Measurements from ENCODE around the gene MORC4. TPM values are rescaled to one million over a fixed set of nuclear protein-coding genes. Genes with fewer than 3 reads are reported as not detected.

Gene MORC4
- polyA plus RNA-seq, 4 donors = 18.6 to 22.1 (median 21.7) TPM

- no peak for DNase-seq (ENCODE audit: low read depth in 4 of 4, low spot score in 3 of 4)
Measured at GRCh38 chrX:106954041-106954440, 46.0 kb downstream of the MORC4 start.

GRCh38 chrX:106952988-106953387 lies 47.0 kb downstream of the MORC4 start:
- DNase-seq (ENCODE audit: low read depth in 4 of 4, low spot score in 3 of 4) = no peak

GRCh38 chrX:106952538-106952937 lies 47.5 kb downstream of the MORC4 start:
- DNase-seq (ENCODE audit: low read depth in 4 of 4, low spot score in 3 of 4) = no peak

GRCh38 chrX:106952089-106952488 lies 47.9 kb downstream of the MORC4 start:
- no peak for DNase-seq (ENCODE audit: low read depth in 4 of 4, low spot score in 3 of 4)

- DNase-seq (ENCODE audit: low read depth in 4 of 4, low spot score in 3 of 4) = no peak
Measured at GRCh38 chrX:106951230-106951629, 48.8 kb downstream of the MORC4 start.

- no peak for DNase-seq (ENCODE audit: low read depth in 4 of 4, low spot score in 3 of 4)
Measured at GRCh38 chrX:106950381-106950780, 49.6 kb downstream of the MORC4 start.

- no peak for DNase-seq (ENCODE audit: low read depth in 4 of 4, low spot score in 3 of 4)
Measured at GRCh38 chrX:106949366-106949765, 50.6 kb downstream of the MORC4 start.

- DNase-seq (ENCODE audit: low read depth in 4 of 4, low spot score in 3 of 4) = no peak
Measured at GRCh38 chrX:106948641-106949040, 51.4 kb downstream of the MORC4 start.

- DNase-seq (ENCODE audit: low read depth in 4 of 4, low spot score in 3 of 4) = no peak
Measured at GRCh38 chrX:106946464-106946863, 53.5 kb downstream of the MORC4 start.

- DNase-seq (ENCODE audit: low read depth in 4 of 4, low spot score in 3 of 4) = no peak
Measured at GRCh38 chrX:106940068-106940467, 59.9 kb downstream of the MORC4 start.

GRCh38 chrX:106939566-106939965 lies 60.4 kb downstream of the MORC4 start:
- DNase-seq (ENCODE audit: low read depth in 4 of 4, low spot score in 3 of 4) = no peak

- DNase-seq (ENCODE audit: low read depth in 4 of 4, low spot score in 3 of 4) = no peak
Measured at GRCh38 chrX:106936246-106936645, 63.8 kb downstream of the MORC4 start.

- no peak for DNase-seq (ENCODE audit: low read depth in 4 of 4, low spot score in 3 of 4)
Measured at GRCh38 chrX:106935175-106935574, 64.8 kb downstream of the MORC4 start.

- DNase-seq (ENCODE audit: low read depth in 4 of 4, low spot score in 3 of 4) = no peak
Measured at GRCh38 chrX:106933538-106933961, 66.5 kb downstream of the MORC4 start.

GRCh38 chrX:106932960-106933537 lies 67.0 kb downstream of the MORC4 start:
- no peak for DNase-seq (ENCODE audit: low read depth in 4 of 4, low spot score in 3 of 4)

- DNase-seq (ENCODE audit: low read depth in 4 of 4, low spot score in 3 of 4) = no peak
Measured at GRCh38 chrX:106932492-106932923, 67.5 kb downstream of the MORC4 start.

GRCh38 chrX:106931831-106932491 lies 68.1 kb downstream of the MORC4 start:
- no peak for DNase-seq (ENCODE audit: low read depth in 4 of 4, low spot score in 3 of 4)

- no peak for DNase-seq (ENCODE audit: low read depth in 4 of 4, low spot score in 3 of 4)
Measured at GRCh38 chrX:106928227-106928626, 71.8 kb downstream of the MORC4 start.

GRCh38 chrX:106927700-106928099 lies 72.3 kb downstream of the MORC4 start:
- DNase-seq (ENCODE audit: low read depth in 4 of 4, low spot score in 3 of 4) = no peak

GRCh38 chrX:106927023-106927422 lies 73.0 kb downstream of the MORC4 start:
- no peak for DNase-seq (ENCODE audit: low read depth in 4 of 4, low spot score in 3 of 4)

GRCh38 chrX:106921637-106922036 lies 78.4 kb downstream of the MORC4 start:
- no peak for DNase-seq (ENCODE audit: low read depth in 4 of 4, low spot score in 3 of 4)

GRCh38 chrX:106919932-106920452 lies 80.0 kb downstream of the MORC4 start, which contains the start of gene CLDN2:
Gene CLDN2, plus strand, starts transcription at chrX:106920402. Its CDS starts 7,827 bp downstream, at chrX:106928229.
- no peak for DNase-seq (ENCODE audit: low read depth in 4 of 4, low spot score in 3 of 4)
